ENCODE results near the gene ARPP19. TPM values are rescaled to one million over a fixed set of nuclear protein-coding genes. Genes with fewer than 3 reads are reported as not detected.

Gene ARPP19
- total and polyA plus RNA-seq, 9 of the 15 experiments (the other 6 are each of a cell fraction or from before 2014, with no cell fraction given): 33.3 to 102 (median 60.5) TPM

GRCh38 chr15:52556524-52557273, 12.1 kb downstream of the ARPP19 start (continued):
- no peak for TF ChIP-seq POLR2B (IDR thresholded peaks at IDR 0.05; ENCODE audit: low read depth, partially characterized antibody)
- TF ChIP-seq FOXK2 (conservative IDR thresholded peaks at IDR 0.05 in 1 of 2, IDR thresholded peaks at IDR 0.05 in 1 of 2; ENCODE audit: low read depth in 2 of 2): peak; percentile 58 to 70; a peak in 3 of 4 replicates
- no peak for TF ChIP-seq MNT (conservative IDR thresholded peaks at IDR 0.05)
- no peak for TF ChIP-seq ERF (CRISPR knock-in tag; IDR thresholded peaks at IDR 0.05)
- TF ChIP-seq AFF1 (IDR thresholded peaks at IDR 0.05; ENCODE audit: low read depth in 1 of 2, partially characterized antibody in 2 of 2): no peak
- no peak for TF ChIP-seq ZNF224 (CRISPR knock-in tag; IDR thresholded peaks at IDR 0.05)
- TF ChIP-seq ELF2 (CRISPR knock-in tag; IDR thresholded peaks at IDR 0.05): no peak
- no peak for TF ChIP-seq GATAD2A (IDR thresholded peaks at IDR 0.05)
- TF ChIP-seq ARID3A (IDR thresholded peaks at IDR 0.05; ENCODE audit: borderline replicate concordance, low read depth, low read length): no peak
- TF ChIP-seq FOXP1 (CRISPR knock-in tag; IDR thresholded peaks at IDR 0.05): no peak
- TF ChIP-seq CBX1 (IDR thresholded peaks at IDR 0.05; ENCODE audit: low read depth): no peak
- no peak for TF ChIP-seq ZZZ3 (IDR thresholded peaks at IDR 0.05)
- TF ChIP-seq CBX5 (IDR thresholded peaks at IDR 0.05; ENCODE audit: borderline replicate concordance, low read depth): no peak
- TF ChIP-seq SMAD1 (IDR thresholded peaks at IDR 0.05; ENCODE audit: low read depth, low read length, partially characterized antibody): no peak
- TF ChIP-seq PTRF (tag; IDR thresholded peaks at IDR 0.05): no peak
- TF ChIP-seq FOS (IDR thresholded peaks at IDR 0.05; ENCODE audit: extremely low read depth, insufficient read length): no peak
- no peak for TF ChIP-seq MIER1 (IDR thresholded peaks at IDR 0.05; ENCODE audit: low read depth)
- TF ChIP-seq DPF2 (IDR thresholded peaks at IDR 0.05): peak; percentile 45; the same call in 1 of the 2 replicates
- TF ChIP-seq ZNF740 (CRISPR knock-in tag; IDR thresholded peaks at IDR 0.05): no peak
- TF ChIP-seq ZNF740 (tag; IDR thresholded peaks at IDR 0.05): no peak
- TF ChIP-seq NR2C1 (IDR thresholded peaks at IDR 0.05): no peak
- TF ChIP-seq NR2C1 (tag; IDR thresholded peaks at IDR 0.05): no peak
